OCI-LY7 (cell line): ENCODE data around the gene MCCC1. TPM values are rescaled to one million over a fixed set of nuclear protein-coding genes. Genes with fewer than 3 reads are reported as not detected.

Experiments
- BruUV-seq: library from RNA; stranded (reverse); fragments of 400-500 nt; replicated peaks from 2 replicates; lab custom pipeline; 2021; lab: Mats Ljungman, UMichigan
- CTCF ChIA-PET: fragments of 300-600 bp; sonication (Branson Sonifier 250); formaldehyde crosslinking; loops from one replicate; lab custom pipeline; 2022; ENCODE audit warnings: antibody characterized with exemption; ENCODE audit not compliant: unreplicated experiment; lab: Charles Lee
- POLR2A ChIA-PET: fragments of 300-600 bp; sonication (Branson Sonifier 250); formaldehyde crosslinking; loops from one replicate; lab custom pipeline; 2022; ENCODE audit warnings: antibody characterized with exemption; lab: Charles Lee
- DNase-seq: peaks from one replicate; pipeline ENCODE4 v3.0.0-alpha.2; 2015; ENCODE audit warnings: low spot score
- H2AFZ ChIP-seq: fragments of 200-600 bp; sonication (generic), shearing (Covaris generic); 2 replicates; pipeline ENCODE4 v1.6.1; 2014; ENCODE audit warnings: mild to moderate bottlenecking, antibody characterized with exemption, low read length, moderate library complexity
- H3K27ac ChIP-seq: fragments of 200-600 bp; sonication (generic); 2 replicates; pipeline ENCODE4 v1.5.1; 2014; ENCODE audit warnings: mixed run types, low read depth, mild to moderate bottlenecking, moderate library complexity, low read length, inconsistent platforms; ENCODE audit not compliant: poor library complexity, severe bottlenecking
- H3K36me3 ChIP-seq: fragments of 200-600 bp; sonication (generic); 2 replicates; pipeline ENCODE4 v1.6.1; 2014; ENCODE audit warnings: mild to moderate bottlenecking, antibody characterized with exemption, low read length, moderate library complexity, mixed read lengths; ENCODE audit not compliant: insufficient read depth
- H3K4me1 ChIP-seq: fragments of 200-600 bp; sonication (generic); 2 replicates; pipeline ENCODE4 v1.5.1; 2014; ENCODE audit warnings: mild to moderate bottlenecking, low read length; ENCODE audit not compliant: insufficient read depth, poor library complexity, severe bottlenecking
- H3K4me2 ChIP-seq: fragments of 200-600 bp; sonication (generic); 2 replicates; pipeline ENCODE4 v1.6.1; 2014; ENCODE audit warnings: mild to moderate bottlenecking, low read length
- H3K4me3 ChIP-seq: fragments of 200-600 bp; sonication (generic); 2 replicates; pipeline ENCODE4 v1.5.1; 2014; ENCODE audit warnings: mild to moderate bottlenecking, low read depth, low read length; ENCODE audit not compliant: poor library complexity, severe bottlenecking
- H3K79me2 ChIP-seq: fragments of 200-600 bp; sonication (generic); 2 replicates; pipeline ENCODE4 v1.6.1; 2016; ENCODE audit warnings: low read depth, mild to moderate bottlenecking, low read length, moderate library complexity, mixed read lengths; ENCODE audit not compliant: insufficient read depth
- H3K9me2 ChIP-seq: fragments of 200-600 bp; sonication (generic); 2 replicates; pipeline ENCODE4 v1.6.1; 2016; ENCODE audit warnings: mild to moderate bottlenecking, low read length, mixed read lengths; ENCODE audit not compliant: insufficient read depth
- H3K9me3 ChIP-seq: fragments of 200-600 bp; sonication (generic); 2 replicates; pipeline ENCODE4 v1.6.1; 2014; ENCODE audit warnings: mild to moderate bottlenecking, mixed run types, low read length, mixed read lengths
- H4K20me1 ChIP-seq: fragments of 200-600 bp; sonication (generic); 2 replicates; pipeline ENCODE4 v1.6.1; 2014; ENCODE audit warnings: mild to moderate bottlenecking, antibody characterized with exemption, low read length, moderate library complexity, mixed read lengths; ENCODE audit not compliant: insufficient read depth
- EZH2phosphoT487 ChIP-seq: fragments of 200-600 bp; sonication (generic); IDR thresholded peaks from 2 replicates; pipeline ENCODE4 v1.6.1; 2018; ENCODE audit warnings: low read depth, borderline replicate concordance, mild to moderate bottlenecking, mixed run types, antibody characterized with exemption, low read length, moderate library complexity, mixed read lengths
- intact Hi-C: fragments of 100-400 bp; cut with micrococcal nuclease; formaldehyde crosslinking; loops from one replicate; pipeline ENCODE4 v1.10.0; 2022; ENCODE audit not compliant: unreplicated experiment
- total RNA-seq, 2 experiments: library from RNA; depleted of rRNA in 1 of 2; stranded (reverse); fragments of >200 nt in 1 of 2; shearing (Covaris generic) in 1 of 2; gene quantifications; 2 replicates each; pipeline ENCODE4 v1.2.3, GENCODE V29; 2014 to 2022
- TF ChIP-seq, protein P1 (sequence below): fragments of 200-600 bp; sonication (generic); conservative IDR thresholded peaks from 2 replicates; pipeline ENCODE4 v1.5.1; 2014; ENCODE audit warnings: mild to moderate bottlenecking, antibody characterized with exemption, low read length, moderate library complexity, mixed read lengths

Gene MCCC1
- total RNA-seq, 2 experiments from 2014 or later: 29.9 to 57.5 TPM

DNA sequence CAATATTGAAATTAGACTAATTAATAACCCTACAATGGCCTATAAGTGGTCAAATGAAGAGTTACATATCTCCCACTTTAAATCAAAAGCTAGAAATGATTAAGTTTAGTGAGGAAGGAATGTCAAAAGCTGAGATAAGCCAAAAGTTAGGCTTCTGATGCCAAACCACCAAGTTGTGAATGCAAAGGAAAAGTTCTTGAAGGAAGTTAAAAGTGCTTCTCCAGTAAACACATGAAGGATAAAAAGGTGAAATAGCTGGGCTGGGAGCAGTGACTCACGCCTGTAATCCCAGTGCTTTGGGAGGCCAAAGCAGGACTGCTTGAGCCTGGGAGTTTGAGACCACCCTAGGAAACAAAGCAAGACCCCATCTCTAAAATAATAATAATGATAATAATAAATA lies 72.0 kb downstream of the MCCC1 start:
- ChIA-PET POLR2A (interaction anchor here (0.6 to 1.2 kb wide), 2 partner anchors 22 to 189 kb away, joined by 3 read pairs; no protein-coding TSS in a partner anchor), CTCF (no interaction called here)
- H3K9me2 ChIP-seq: no peaks in the 10 kb centered on the region
- TF ChIP-seq, protein P1, sequence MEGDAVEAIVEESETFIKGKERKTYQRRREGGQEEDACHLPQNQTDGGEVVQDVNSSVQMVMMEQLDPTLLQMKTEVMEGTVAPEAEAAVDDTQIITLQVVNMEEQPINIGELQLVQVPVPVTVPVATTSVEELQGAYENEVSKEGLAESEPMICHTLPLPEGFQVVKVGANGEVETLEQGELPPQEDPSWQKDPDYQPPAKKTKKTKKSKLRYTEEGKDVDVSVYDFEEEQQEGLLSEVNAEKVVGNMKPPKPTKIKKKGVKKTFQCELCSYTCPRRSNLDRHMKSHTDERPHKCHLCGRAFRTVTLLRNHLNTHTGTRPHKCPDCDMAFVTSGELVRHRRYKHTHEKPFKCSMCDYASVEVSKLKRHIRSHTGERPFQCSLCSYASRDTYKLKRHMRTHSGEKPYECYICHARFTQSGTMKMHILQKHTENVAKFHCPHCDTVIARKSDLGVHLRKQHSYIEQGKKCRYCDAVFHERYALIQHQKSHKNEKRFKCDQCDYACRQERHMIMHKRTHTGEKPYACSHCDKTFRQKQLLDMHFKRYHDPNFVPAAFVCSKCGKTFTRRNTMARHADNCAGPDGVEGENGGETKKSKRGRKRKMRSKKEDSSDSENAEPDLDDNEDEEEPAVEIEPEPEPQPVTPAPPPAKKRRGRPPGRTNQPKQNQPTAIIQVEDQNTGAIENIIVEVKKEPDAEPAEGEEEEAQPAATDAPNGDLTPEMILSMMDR: no peak
- no peak for TF ChIP-seq EZH2phosphoT487
- no peaks in the 10 kb centered on the region for H3K79me2 ChIP-seq
- DNase-seq: no peak
- intact Hi-C loops: no loop called here
- peaks cover 81% of the 10 kb centered on the region for H3K36me3 ChIP-seq
- no peak overlapping the region for H3K4me2 ChIP-seq
- no peak overlapping the region for H2AFZ ChIP-seq
- H3K4me1 ChIP-seq: no peaks in the 10 kb centered on the region
- H3K4me3 ChIP-seq: no peak overlapping the region
- no peaks in the 10 kb centered on the region for H3K9me3 ChIP-seq
- no TSS peak for BruUV-seq
- no peak overlapping the region for H3K27ac ChIP-seq
- no peaks in the 10 kb centered on the region for H4K20me1 ChIP-seq

DNA sequence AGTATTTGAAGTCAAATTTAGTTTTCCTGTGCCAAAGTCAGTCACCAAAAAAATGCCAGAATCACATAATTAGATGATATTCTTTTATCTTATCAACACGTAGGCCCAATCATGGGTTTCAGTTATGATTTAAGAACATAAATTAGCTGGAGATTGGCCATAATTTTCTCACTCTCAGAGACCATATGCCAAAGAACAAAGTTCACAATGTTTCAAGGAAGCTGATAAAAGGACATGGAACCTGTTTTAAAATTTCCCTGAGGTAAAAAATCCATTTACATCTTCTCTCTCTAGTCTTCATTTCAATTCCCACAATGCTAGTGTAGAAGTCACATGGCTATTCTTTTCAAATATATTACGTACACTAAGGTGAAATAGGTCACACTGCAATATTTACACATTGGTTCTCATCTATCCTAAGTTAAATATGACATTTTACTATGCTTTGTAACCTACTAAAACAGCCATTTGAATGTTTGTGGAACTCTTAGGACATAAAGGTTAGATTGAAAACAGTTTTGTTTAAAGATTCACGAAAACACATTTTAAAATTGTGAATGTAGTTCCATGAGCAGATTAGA lies 76.3 kb downstream of the MCCC1 start:
- Histone ChIP-seq H3K9me3 (no peaks in the 10 kb centered on the region), H3K27ac (no peak overlapping the region), H3K4me1 (no peaks in the 10 kb centered on the region), H3K4me3 (no peak overlapping the region), H3K9me2 (no peaks in the 10 kb centered on the region), H3K79me2 (no peaks in the 10 kb centered on the region), H3K36me3 (peaks cover 82% of the 10 kb centered on the region), H2AFZ (no peak overlapping the region), H3K4me2 (no peak overlapping the region), H4K20me1 (no peaks in the 10 kb centered on the region)
- CTCF ChIA-PET: no interaction called here
- TF ChIP-seq, protein P1: no peak
- TF ChIP-seq EZH2phosphoT487: no peak
- DNase-seq: no peak
- no TSS peak for BruUV-seq
- POLR2A ChIA-PET: no interaction called here
- intact Hi-C loops: no loop called here

DNA sequence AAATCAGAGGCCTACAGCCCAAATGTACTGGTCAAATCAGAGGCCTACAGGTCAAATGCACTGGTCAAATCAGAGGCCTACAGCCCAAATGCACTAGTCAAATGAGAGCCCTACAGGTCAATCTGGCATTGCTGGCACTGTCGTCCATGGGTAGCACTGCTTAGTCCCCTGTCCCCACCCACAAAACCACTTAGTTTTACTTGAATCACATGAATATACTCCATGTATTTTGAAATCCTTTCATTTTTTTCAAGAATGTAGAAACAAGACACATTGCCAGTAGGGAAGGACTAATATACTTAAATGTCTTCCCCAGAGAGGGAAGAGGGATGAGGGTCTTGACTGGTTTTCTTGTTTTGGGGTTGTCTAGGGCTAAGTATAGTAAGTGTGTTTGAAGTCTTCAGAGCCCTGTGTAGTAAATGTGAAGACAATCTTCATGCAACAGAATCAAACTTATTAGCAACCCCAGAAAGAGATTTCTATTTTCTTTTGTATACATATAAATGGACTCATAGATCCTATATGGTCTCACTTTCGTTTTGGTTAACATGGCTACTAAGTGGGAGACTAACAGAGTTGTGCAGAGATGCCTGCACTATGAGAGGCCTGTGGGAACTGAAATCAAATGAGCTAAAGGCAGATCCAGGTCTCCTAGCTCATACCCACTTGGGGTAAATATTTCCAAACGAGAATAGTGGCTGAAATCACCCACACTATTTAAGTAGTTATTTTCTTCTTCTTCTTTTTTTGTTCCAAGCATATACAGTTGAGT lies 80.7 kb downstream of the MCCC1 start:
- DNase-seq: no peak
- Histone ChIP-seq H3K4me1 (no peaks in the 10 kb centered on the region), H3K79me2 (no peaks in the 10 kb centered on the region), H3K9me2 (no peaks in the 10 kb centered on the region), H3K9me3 (no peaks in the 10 kb centered on the region), H4K20me1 (no peaks in the 10 kb centered on the region), H2AFZ (no peak overlapping the region), H3K36me3 (peaks cover 85% of the 10 kb centered on the region), H3K4me2 (no peak overlapping the region), H3K27ac (no peak overlapping the region), H3K4me3 (no peak overlapping the region)
- BruUV-seq: no TSS peak
- ChIA-PET CTCF (no interaction called here), POLR2A (no interaction called here)
- intact Hi-C loops: no loop called here
- no peak for TF ChIP-seq EZH2phosphoT487
- TF ChIP-seq, protein P1: no peak
